ENCODE measurements around the gene TRIM5. TPM values are rescaled to one million over a fixed set of nuclear protein-coding genes. Genes with fewer than 3 reads are reported as not detected.

TRIM5 gene
- total and polyA plus RNA-seq, 2 donors (not counting 1 experiment from before 2014, with no cell fraction given): 10.1 to 39.5 TPM

- WGBS (ENCODE audit: insufficient coverage): no CpG with 5 or more reads among the region's 2 CpGs
- POLR2A ChIA-PET: no interaction called here
Observed at GRCh38 chr11:5663511-5663910, 21.4 kb downstream of the TRIM5 start.

GRCh38 chr11:5658318-5658717 is 26.6 kb downstream of the TRIM5 start:
- WGBS (ENCODE audit: insufficient coverage): 100% methylated on average over 5 of the region's 5 CpGs

More at GRCh38 chr11:5663511-5663910, 21.4 kb downstream of the TRIM5 start:
- ATAC-seq (ENCODE audit: low read depth) (no peak), DNase-seq (no peak)
- Histone ChIP-seq H3K9ac (ENCODE audit: low read length) (no peak overlapping the region), H3K4me3 (ENCODE audit: control extremely low read depth in 1 of 5, extremely low read depth in 1 of 5, insufficient read depth in 1 of 5, low read depth in 2 of 5, low read length in 4 of 5) (no peak overlapping the region), H3K79me2 (ENCODE audit: control insufficient read depth, insufficient read depth, low read length) (no peaks in the 10 kb centered on the region), H3K27ac (ENCODE audit: low read length in 2 of 2) (no peak overlapping the region), H3K36me3 (replicated peaks in 1 of 2; ENCODE audit: control extremely low read depth in 1 of 2, control insufficient read depth in 1 of 2, extremely low read depth in 1 of 2, insufficient read depth in 2 of 2, low read length in 1 of 2) (peaks cover 2 to 33% of the 10 kb centered on the region in 2 experiments), H3K4me1 (ENCODE audit: control insufficient read depth in 2 of 2, insufficient read depth in 2 of 2, low read length in 2 of 2) (no peaks in the 10 kb centered on the region), H3K4me2 (replicated peaks; ENCODE audit: low read depth, low read length, poor library complexity, severe bottlenecking) (no peak overlapping the region), H2AFZ (ENCODE audit: insufficient read depth, low read depth, low read length, poor library complexity, severe bottlenecking) (no peak overlapping the region), H3K9me3 (ENCODE audit: control extremely low read depth in 1 of 3, control insufficient read depth in 2 of 3, insufficient read depth in 1 of 3, low read length in 2 of 3) (no peaks in the 10 kb centered on the region), H3K27me3 (replicated peaks in 1 of 4; ENCODE audit: control extremely low read depth in 1 of 4, control insufficient read depth in 3 of 4, insufficient read depth in 4 of 4, low read length in 3 of 4) (no peaks in the 10 kb centered on the region), H4K20me1 (ENCODE audit: control insufficient read depth, insufficient read depth, low read length, poor library complexity, severe bottlenecking) (no peaks in the 10 kb centered on the region)
- H3K27ac Mint-ChIP-seq: no peak overlapping the region
- H3K4me1 Mint-ChIP-seq: no peaks in the 10 kb centered on the region
- no peaks in the 10 kb centered on the region for H3K27me3 Mint-ChIP-seq
- CTCF ChIA-PET: no interaction called here
- H3K9me3 Mint-ChIP-seq (ENCODE audit: insufficient read depth): no peaks in the 10 kb centered on the region
- intact Hi-C loops (cut with micrococcal nuclease): no loop called here
- no peak overlapping the region for H3K4me3 Mint-ChIP-seq
- TF ChIP-seq EZH2 (IDR thresholded peaks at IDR 0.05; ENCODE audit: borderline replicate concordance, insufficient read depth, low read depth, low read length, poor library complexity, severe bottlenecking) (no peak), CTCF (IDR thresholded peaks at IDR 0.05) (no peak)

More at GRCh38 chr11:5658318-5658717, 26.6 kb downstream of the TRIM5 start:
- H3K27ac ChIP-seq (ENCODE audit: low read length in 2 of 2): no peak overlapping the region
- Mint-ChIP-seq H3K4me1 (no peaks in the 10 kb centered on the region), H3K4me3 (no peak overlapping the region), H3K27me3 (no peaks in the 10 kb centered on the region), H3K9me3 (ENCODE audit: insufficient read depth) (no peaks in the 10 kb centered on the region), H3K27ac (no peak overlapping the region)
- TF ChIP-seq EZH2 (IDR thresholded peaks at IDR 0.05; ENCODE audit: borderline replicate concordance, insufficient read depth, low read depth, low read length, poor library complexity, severe bottlenecking) (no peak), CTCF (IDR thresholded peaks at IDR 0.05) (no peak)
- ATAC-seq (ENCODE audit: low read depth) (no peak), DNase-seq (no peak)
- H3K9me3 ChIP-seq (ENCODE audit: control extremely low read depth in 1 of 3, control insufficient read depth in 2 of 3, insufficient read depth in 1 of 3, low read length in 2 of 3): peaks cover 0 to 6% (median 1%) of the 10 kb centered on the region in 3 donors
- no peaks in the 10 kb centered on the region for H3K36me3 ChIP-seq (replicated peaks in 1 of 2; ENCODE audit: control extremely low read depth in 1 of 2, control insufficient read depth in 1 of 2, extremely low read depth in 1 of 2, insufficient read depth in 2 of 2, low read length in 1 of 2)
- no peak overlapping the region for H3K4me3 ChIP-seq (ENCODE audit: control extremely low read depth in 1 of 5, extremely low read depth in 1 of 5, insufficient read depth in 1 of 5, low read depth in 2 of 5, low read length in 4 of 5)
- H3K9ac ChIP-seq (ENCODE audit: low read length): no peak overlapping the region
- no peaks in the 10 kb centered on the region for H3K4me1 ChIP-seq (ENCODE audit: control insufficient read depth in 2 of 2, insufficient read depth in 2 of 2, low read length in 2 of 2)
- H3K27me3 ChIP-seq (replicated peaks in 1 of 4; ENCODE audit: control extremely low read depth in 1 of 4, control insufficient read depth in 3 of 4, insufficient read depth in 4 of 4, low read length in 3 of 4): no peaks in the 10 kb centered on the region
- ChIA-PET CTCF (no interaction called here), POLR2A (no interaction called here)
- no peaks in the 10 kb centered on the region for H3K79me2 ChIP-seq (ENCODE audit: control insufficient read depth, insufficient read depth, low read length)
- no peaks in the 10 kb centered on the region for H4K20me1 ChIP-seq (ENCODE audit: control insufficient read depth, insufficient read depth, low read length, poor library complexity, severe bottlenecking)
- H3K4me2 ChIP-seq (replicated peaks; ENCODE audit: low read depth, low read length, poor library complexity, severe bottlenecking): no peak overlapping the region
- H2AFZ ChIP-seq (ENCODE audit: insufficient read depth, low read depth, low read length, poor library complexity, severe bottlenecking): no peak overlapping the region
- intact Hi-C loops (cut with micrococcal nuclease): no loop called here

Data from B cell (primary cell).